Panc1 (cell line): ENCODE results near the gene MYH10. TPM values are rescaled to one million over a fixed set of nuclear protein-coding genes. Genes with fewer than 3 reads are reported as not detected.

ENCODE experiments used
- ATAC-seq: fragments of 200-7000 bp; cut with Tn5 transposase; 2 replicates; pipeline ENCODE4 v1.9.1; 2020; ENCODE audit warnings: mild to moderate bottlenecking, moderate library complexity
- BruUV-seq: library from RNA; stranded (reverse); fragments of 400-500 nt; replicated peaks from 2 replicates; lab custom pipeline; 2021; lab: Mats Ljungman, UMichigan
- CTCF ChIA-PET: fragments of 300-600 bp; sonication (Branson Sonifier 250); formaldehyde crosslinking; loops from one replicate; lab custom pipeline; 2022; ENCODE audit warnings: antibody characterized with exemption; lab: Charles Lee
- POLR2A ChIA-PET: fragments of 300-600 bp; sonication (Branson Sonifier 250); formaldehyde crosslinking; loops from one replicate; lab custom pipeline; 2022; ENCODE audit warnings: antibody characterized with exemption; lab: Charles Lee
- DNase-seq: peaks from one replicate; pipeline ENCODE4 v3.0.0-alpha.2; 2010; ENCODE audit warnings: low read depth, low spot score
- H3K27ac ChIP-seq: 2 replicates; pipeline ENCODE4 v1.5.1; 2011; ENCODE audit warnings: mild to moderate bottlenecking, low read length, inconsistent platforms
- H3K27me3 ChIP-seq: fragments of 200-500 bp; sonication (Bioruptor generic); 2 replicates; pipeline ENCODE4 v1.6.0; 2014; ENCODE audit warnings: low read length, inconsistent platforms; ENCODE audit not compliant: control insufficient read depth, insufficient read depth
- H3K36me3 ChIP-seq: fragments of 200-500 bp; sonication (Bioruptor generic); 2 replicates; pipeline ENCODE4 v1.5.1; 2014; ENCODE audit warnings: inconsistent platforms, mild to moderate bottlenecking, low read length, moderate library complexity; ENCODE audit not compliant: control insufficient read depth, insufficient read depth
- H3K4me1 ChIP-seq: 2 replicates; pipeline ENCODE4 v1.5.1; 2011; ENCODE audit warnings: inconsistent platforms, mild to moderate bottlenecking, low read length, moderate library complexity; ENCODE audit not compliant: control insufficient read depth, insufficient read depth
- H3K4me3 ChIP-seq, 2 experiments: 2 replicates each; pipeline ENCODE4 v1.5.1; 2011 to 2012; ENCODE audit warnings: low read depth in 2 of 2, low read length in 2 of 2, mild to moderate bottlenecking in 2 of 2, inconsistent platforms in 1 of 2, moderate library complexity in 1 of 2
- H3K9me3 ChIP-seq: fragments of 200-500 bp; sonication (Bioruptor generic); 2 replicates; pipeline ENCODE4 v1.5.1; 2014; ENCODE audit warnings: low read depth, mild to moderate bottlenecking, inconsistent platforms, low read length, moderate library complexity; ENCODE audit not compliant: control insufficient read depth, insufficient read depth
- POLR2AphosphoS5 ChIP-seq: IDR thresholded peaks from 2 replicates; pipeline ENCODE4 v1.6.1; 2012; ENCODE audit warnings: mild to moderate bottlenecking, low read depth, low read length, moderate library complexity
- SIN3A ChIP-seq: IDR thresholded peaks from 2 replicates; pipeline ENCODE4 v1.6.1; 2012; ENCODE audit warnings: low read depth, mild to moderate bottlenecking, low read length, moderate library complexity, borderline replicate concordance; ENCODE audit not compliant: insufficient read depth
- TCF7L2 ChIP-seq: IDR thresholded peaks from 2 replicates; pipeline ENCODE4 v1.6.1; 2011; ENCODE audit warnings: mild to moderate bottlenecking, low read depth, low read length, inconsistent platforms
- in situ Hi-C: cut with HindIII; loops from 2 replicates; pipeline ENCODE4 v1.10.0; 2016; ENCODE audit warnings: low sequenced_read_pairs, low pct_unique_long_range_greater_than_20kb
- intact Hi-C: fragments of 100-400 bp; cut with micrococcal nuclease; formaldehyde crosslinking; loops from one replicate; pipeline ENCODE4 v1.10.0; 2022; ENCODE audit not compliant: unreplicated experiment
- total RNA-seq: library from RNA; stranded (reverse); gene quantifications from one replicate; pipeline ENCODE4 v1.2.1, GENCODE V29; 2021; ENCODE audit not compliant: unreplicated experiment
- TF ChIP-seq, protein P1 (sequence below), 2 experiments: IDR thresholded peaks; 2 replicates each; pipeline ENCODE4 v1.6.1; 2011 to 2012; ENCODE audit warnings: low read depth in 2 of 2, control low read depth in 1 of 2, low read length in 1 of 2, mild to moderate bottlenecking in 1 of 2, moderate library complexity in 1 of 2; ENCODE audit not compliant: insufficient read depth in 1 of 2
- TF ChIP-seq, protein P2 (sequence below): fragments of 450-650 bp; IDR thresholded peaks from 2 replicates; pipeline ENCODE4 v1.5.1; 2017; ENCODE audit warnings: mild to moderate bottlenecking

Gene MYH10
- total RNA-seq, 1 experiment from 2014 or later = 36.5 TPM

DNA sequence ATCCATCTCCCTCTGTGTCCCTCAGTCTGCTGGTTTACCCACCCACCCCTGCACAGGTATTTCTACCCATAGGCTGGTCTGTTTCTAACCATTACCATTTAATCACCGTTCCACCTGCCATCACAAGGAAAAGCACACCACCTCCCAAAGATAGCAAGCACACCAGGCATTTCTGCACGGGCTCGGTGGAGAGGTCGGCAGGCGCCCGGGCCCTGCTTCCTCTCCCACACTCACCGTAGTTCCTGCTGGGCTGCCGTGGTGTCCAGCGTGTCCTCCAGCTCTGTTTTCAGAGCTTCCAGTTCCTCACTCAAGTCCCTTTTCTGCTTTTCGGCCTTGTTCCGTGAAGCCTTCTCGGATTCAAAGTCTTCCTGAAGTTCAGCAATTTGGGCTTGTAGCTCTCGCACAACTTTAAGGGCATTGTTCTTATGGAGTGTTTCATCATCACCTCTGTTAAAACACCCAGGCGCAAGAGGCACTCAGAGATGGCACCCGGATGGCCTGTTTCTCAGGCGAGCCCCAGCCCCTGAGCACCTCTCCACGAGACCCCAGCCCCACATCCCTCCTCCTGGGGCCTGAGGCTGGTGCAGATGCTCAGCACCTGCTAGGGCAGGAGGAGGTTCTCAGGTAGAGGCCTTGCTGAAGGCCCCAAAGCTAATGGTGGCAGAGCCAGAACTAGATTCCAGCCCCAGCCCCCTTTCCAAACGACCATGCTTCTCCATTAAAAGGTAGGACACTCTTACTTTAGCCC, 125.9 kb downstream of the MYH10 start:
- intact Hi-C loops = no loop called here
- Histone ChIP-seq H3K9me3 (no peaks in the 10 kb centered on the region), H3K27me3 (no peaks in the 10 kb centered on the region), H3K4me3 (no peak overlapping the region), H3K4me1 (no peaks in the 10 kb centered on the region), H3K36me3 (peaks cover 2% of the 10 kb centered on the region; the same call in 1 of the 2 replicates), H3K27ac (no peak overlapping the region)
- no TSS peak for BruUV-seq
- ChIA-PET POLR2A (interaction anchor here (0.6 kb wide), 1 partner anchor 15 kb away, joined by 5 read pairs; no protein-coding TSS in a partner anchor), CTCF (no interaction called here)
- in situ Hi-C loops = no loop called here
- TF ChIP-seq TCF7L2 (no peak), SIN3A (no peak), POLR2AphosphoS5 (no peak)
- TF ChIP-seq, protein P1, sequence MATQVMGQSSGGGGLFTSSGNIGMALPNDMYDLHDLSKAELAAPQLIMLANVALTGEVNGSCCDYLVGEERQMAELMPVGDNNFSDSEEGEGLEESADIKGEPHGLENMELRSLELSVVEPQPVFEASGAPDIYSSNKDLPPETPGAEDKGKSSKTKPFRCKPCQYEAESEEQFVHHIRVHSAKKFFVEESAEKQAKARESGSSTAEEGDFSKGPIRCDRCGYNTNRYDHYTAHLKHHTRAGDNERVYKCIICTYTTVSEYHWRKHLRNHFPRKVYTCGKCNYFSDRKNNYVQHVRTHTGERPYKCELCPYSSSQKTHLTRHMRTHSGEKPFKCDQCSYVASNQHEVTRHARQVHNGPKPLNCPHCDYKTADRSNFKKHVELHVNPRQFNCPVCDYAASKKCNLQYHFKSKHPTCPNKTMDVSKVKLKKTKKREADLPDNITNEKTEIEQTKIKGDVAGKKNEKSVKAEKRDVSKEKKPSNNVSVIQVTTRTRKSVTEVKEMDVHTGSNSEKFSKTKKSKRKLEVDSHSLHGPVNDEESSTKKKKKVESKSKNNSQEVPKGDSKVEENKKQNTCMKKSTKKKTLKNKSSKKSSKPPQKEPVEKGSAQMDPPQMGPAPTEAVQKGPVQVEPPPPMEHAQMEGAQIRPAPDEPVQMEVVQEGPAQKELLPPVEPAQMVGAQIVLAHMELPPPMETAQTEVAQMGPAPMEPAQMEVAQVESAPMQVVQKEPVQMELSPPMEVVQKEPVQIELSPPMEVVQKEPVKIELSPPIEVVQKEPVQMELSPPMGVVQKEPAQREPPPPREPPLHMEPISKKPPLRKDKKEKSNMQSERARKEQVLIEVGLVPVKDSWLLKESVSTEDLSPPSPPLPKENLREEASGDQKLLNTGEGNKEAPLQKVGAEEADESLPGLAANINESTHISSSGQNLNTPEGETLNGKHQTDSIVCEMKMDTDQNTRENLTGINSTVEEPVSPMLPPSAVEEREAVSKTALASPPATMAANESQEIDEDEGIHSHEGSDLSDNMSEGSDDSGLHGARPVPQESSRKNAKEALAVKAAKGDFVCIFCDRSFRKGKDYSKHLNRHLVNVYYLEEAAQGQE (IDR thresholded peaks at IDR 0.05; ENCODE audit: insufficient read depth in 1 of 2, low read depth in 2 of 2, low read length in 1 of 2) = no peak
- TF ChIP-seq, protein P2, sequence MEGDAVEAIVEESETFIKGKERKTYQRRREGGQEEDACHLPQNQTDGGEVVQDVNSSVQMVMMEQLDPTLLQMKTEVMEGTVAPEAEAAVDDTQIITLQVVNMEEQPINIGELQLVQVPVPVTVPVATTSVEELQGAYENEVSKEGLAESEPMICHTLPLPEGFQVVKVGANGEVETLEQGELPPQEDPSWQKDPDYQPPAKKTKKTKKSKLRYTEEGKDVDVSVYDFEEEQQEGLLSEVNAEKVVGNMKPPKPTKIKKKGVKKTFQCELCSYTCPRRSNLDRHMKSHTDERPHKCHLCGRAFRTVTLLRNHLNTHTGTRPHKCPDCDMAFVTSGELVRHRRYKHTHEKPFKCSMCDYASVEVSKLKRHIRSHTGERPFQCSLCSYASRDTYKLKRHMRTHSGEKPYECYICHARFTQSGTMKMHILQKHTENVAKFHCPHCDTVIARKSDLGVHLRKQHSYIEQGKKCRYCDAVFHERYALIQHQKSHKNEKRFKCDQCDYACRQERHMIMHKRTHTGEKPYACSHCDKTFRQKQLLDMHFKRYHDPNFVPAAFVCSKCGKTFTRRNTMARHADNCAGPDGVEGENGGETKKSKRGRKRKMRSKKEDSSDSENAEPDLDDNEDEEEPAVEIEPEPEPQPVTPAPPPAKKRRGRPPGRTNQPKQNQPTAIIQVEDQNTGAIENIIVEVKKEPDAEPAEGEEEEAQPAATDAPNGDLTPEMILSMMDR = no peak
- ATAC-seq (no peak), DNase-seq (no peak)

DNA sequence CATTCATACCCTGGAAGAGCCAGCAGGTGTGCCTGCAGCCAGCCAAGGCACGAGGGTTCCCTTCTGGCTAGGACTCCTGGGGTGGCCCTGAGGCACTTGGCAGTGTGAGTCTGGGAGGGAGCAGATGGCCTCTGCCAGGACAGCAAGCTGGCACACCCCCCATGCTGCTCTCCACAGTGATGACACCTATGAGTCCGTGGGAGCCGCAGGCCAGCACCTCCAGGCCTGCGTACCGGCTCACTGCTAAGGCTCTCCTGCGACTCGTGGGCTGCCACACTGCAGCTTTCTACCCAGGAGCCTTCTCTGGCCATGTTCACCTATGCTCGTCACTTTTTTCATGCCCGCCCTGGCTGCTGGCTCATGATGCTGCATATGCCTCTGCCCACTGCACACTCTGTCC, 126.7 kb downstream of the MYH10 start:
- in situ Hi-C loops = no loop called here
- intact Hi-C loops = no loop called here

More for the DNA sequence above, 126.7 kb downstream of the MYH10 start:
- H3K9me3 ChIP-seq = no peaks in the 10 kb centered on the region
- ATAC-seq (no peak; the same call in 1 of the 2 replicates), DNase-seq (no peak)
- no peak overlapping the region for H3K4me3 ChIP-seq
- BruUV-seq = no TSS peak
- TF ChIP-seq, protein P2 = no peak
- no peak for TF ChIP-seq TCF7L2
- no peak for TF ChIP-seq SIN3A
- no peak for TF ChIP-seq POLR2AphosphoS5
- TF ChIP-seq, protein P1 (IDR thresholded peaks at IDR 0.05; ENCODE audit: insufficient read depth in 1 of 2, low read depth in 2 of 2, low read length in 1 of 2) = no peak
- CTCF ChIA-PET = no interaction called here
- no peaks in the 10 kb centered on the region for H3K4me1 ChIP-seq
- POLR2A ChIA-PET = no interaction called here
- no peak overlapping the region for H3K27ac ChIP-seq
- H3K27me3 ChIP-seq = no peaks in the 10 kb centered on the region
- H3K36me3 ChIP-seq = peaks cover 2% of the 10 kb centered on the region; the same call in 1 of the 2 replicates
